NK-92 treated with Interleukin-12 subunit alpha and Interleukin-12 subunit beta, amount 100 ng/mL, for 24 hours (cell line): ENCODE results near the gene HRH1.
"Not testable (repeated sequence)": the region's sequence is repeated elsewhere in the genome, so short reads cannot be mapped to it uniquely, and the experiment has no call there.

Source experiments
- DNase-seq: peaks from one replicate; lab custom pipeline; 2025; lab: John Stamatoyannopoulos, UW

Gene HRH1

GRCh38 chr3:11244121-11244677 lies 89.9 kb downstream of the HRH1 start:
- DNase-seq: no peak

- DNase-seq: no peak
Observed at GRCh38 chr3:11245276-11245675, 91.0 kb downstream of the HRH1 start.

- no peak for DNase-seq
Observed at GRCh38 chr3:11245827-11246662, 91.8 kb downstream of the HRH1 start.

DNA sequence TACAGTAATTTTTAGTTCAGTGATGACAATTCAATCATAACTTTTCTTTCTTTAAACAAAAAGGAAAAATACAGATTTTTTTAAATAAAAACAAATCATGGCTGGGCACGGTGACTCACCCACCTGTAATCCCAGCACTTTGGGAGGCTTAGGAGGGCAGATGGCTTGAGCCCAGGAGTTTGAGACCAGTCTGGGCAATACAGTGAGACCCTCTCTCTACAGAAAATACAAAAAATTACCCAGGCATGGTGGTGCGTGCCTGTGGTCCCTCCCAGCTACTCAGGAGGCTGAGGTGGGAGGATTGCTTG lies 92.3 kb downstream of the HRH1 start:
- DNase-seq: no peak

- no peak for DNase-seq
Observed at GRCh38 chr3:11247362-11247761, 93.1 kb downstream of the HRH1 start.

GRCh38 chr3:11248596-11248995 lies 94.3 kb downstream of the HRH1 start:
- no peak for DNase-seq

- no peak for DNase-seq
Observed at GRCh38 chr3:11250902-11251806, 96.9 kb downstream of the HRH1 start.

- DNase-seq: no peak
Observed at GRCh38 chr3:11251807-11252176, 97.5 kb downstream of the HRH1 start.

- no peak for DNase-seq
Observed at GRCh38 chr3:11254876-11255275, 100.6 kb downstream of the HRH1 start.

DNA sequence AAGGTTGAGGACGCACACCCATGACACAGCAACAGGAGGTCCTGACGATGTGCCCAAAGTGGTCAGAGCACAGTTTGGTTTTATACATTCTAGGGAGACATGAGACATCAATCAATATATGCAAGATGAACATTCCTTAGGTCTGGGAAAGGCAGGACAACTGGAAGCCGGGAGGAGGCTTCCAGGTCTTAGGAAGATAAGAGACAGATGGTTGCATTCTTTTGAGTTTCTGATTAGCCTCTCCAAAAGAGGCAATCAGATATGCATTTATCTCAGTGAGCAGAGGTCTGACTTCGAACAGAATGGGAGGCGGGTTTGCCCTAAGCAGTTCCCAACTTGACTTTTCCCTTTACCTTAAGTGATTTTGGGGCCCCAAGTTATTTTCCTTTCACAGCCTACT lies 101.2 kb downstream of the HRH1 start:
- not testable (repeated sequence) for DNase-seq

DNA sequence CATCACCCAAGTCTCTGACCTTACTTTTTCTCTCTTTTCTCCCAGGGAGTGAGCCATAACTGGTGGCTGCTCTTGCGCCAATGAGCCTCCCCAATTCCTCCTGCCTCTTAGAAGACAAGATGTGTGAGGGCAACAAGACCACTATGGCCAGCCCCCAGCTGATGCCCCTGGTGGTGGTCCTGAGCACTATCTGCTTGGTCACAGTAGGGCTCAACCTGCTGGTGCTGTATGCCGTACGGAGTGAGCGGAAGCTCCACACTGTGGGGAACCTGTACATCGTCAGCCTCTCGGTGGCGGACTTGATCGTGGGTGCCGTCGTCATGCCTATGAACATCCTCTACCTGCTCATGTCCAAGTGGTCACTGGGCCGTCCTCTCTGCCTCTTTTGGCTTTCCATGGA lies 104.7 kb downstream of the HRH1 start:
- DNase-seq: no peak

DNA sequence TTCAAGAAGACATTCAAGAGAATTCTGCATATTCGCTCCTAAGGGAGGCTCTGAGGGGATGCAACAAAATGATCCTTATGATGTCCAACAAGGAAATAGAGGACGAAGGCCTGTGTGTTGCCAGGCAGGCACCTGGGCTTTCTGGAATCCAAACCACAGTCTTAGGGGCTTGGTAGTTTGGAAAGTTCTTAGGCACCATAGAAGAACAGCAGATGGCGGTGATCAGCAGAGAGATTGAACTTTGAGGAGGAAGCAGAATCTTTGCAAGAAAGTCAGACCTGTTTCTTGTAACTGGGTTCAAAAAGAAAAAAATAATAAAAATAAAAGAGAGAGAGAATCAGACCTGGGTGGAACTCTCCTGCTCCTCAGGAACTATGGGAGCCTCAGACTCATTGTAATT lies 106.2 kb downstream of the HRH1 start:
- DNase-seq: no peak

GRCh38 chr3:11269007-11269406 lies 114.7 kb downstream of the HRH1 start:
- DNase-seq: no peak

- peak; percentile 92 for DNase-seq
Observed at GRCh38 chr3:11271986-11272904, 118.0 kb downstream of the HRH1 start, which contains the start of gene ATG7. ATG7 (plus strand) TSS chr3:11272397; CDS start chr3:11298696, 26,299 bp downstream.

DNA sequence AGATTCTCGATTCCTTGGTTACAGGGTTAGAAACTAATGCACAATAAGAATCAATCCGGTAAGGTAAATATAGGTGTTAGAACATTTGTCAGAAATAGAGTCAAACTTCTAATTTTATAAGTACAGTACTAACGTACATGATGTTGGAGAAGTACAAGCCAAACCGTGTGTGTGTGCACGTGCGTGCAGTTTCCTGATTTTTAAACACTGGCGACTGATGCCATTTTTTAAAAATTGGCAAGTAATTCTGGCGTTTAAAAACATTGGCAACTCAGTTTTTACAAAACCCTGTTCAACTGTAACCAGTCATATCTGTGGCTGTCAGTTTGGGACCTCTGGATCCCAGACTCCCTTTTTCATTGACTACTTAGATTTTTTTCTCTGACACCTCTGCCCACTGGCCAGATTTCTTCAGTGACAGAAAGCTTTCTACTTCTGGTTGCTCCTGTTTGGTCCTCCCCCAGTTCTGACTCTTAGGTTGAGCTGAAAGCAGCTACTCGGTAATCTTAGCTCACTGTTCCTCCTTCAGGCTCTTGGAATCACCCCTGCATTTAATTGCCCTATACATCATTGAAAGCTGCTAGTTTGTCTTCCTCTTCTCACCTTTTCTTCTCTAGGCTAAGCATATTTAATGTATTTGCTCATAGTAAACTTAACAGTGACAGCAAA lies 118.7 kb downstream of the HRH1 start:
- DNase-seq: no peak

DNA sequence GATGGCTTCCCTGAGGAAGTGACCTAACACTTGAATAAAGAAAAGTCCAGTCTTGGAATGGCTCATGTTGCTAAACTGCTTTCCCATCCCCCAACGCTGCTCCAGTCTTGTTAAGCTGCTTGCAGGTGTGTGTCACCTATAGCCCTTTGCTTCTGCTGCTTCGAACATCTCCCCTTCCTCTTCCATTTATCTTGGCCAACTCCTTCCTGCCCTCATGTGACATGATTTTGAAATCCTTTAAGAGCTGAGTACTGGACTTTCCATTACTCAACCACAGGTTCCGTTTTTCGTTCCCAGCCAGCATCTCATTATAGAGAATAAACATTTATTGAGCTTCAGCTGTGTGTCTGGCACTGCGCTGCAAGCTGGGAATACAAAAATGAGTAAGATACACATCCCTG lies 119.6 kb downstream of the HRH1 start:
- DNase-seq: no peak

DNA sequence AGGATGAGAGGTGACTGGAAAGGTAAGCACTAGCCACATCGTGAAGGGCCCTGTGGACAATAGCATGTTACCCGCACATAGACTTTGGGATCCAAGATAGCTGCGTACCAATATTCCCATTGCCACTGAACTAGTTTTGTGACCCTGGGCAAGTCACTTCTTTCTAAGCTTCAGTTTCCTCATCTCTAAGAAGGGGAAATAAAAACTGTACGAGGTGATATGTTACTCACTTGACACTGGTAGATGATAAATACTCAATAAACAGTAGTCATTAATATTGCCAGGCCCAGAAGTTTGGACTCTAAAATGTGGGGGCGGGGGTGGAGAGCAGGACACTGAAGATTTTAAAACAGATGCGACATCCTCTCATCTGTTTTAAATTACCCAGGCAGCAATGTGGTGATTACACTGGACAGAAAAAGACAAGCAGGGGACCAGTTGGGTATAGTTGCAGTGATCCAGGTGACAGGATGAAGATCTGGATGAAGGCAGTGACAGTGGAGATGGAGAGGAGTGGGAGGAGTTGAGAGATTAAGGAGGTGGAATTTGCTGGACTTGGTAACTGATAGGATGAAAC lies 120.4 kb downstream of the HRH1 start:
- no peak for DNase-seq

GRCh38 chr3:11275926-11276325 lies 121.6 kb downstream of the HRH1 start:
- DNase-seq: no peak

- DNase-seq: no peak
Observed at GRCh38 chr3:11276901-11277300, 122.6 kb downstream of the HRH1 start.

- DNase-seq: no peak
Observed at GRCh38 chr3:11282250-11283138, 128.2 kb downstream of the HRH1 start.
